Fibroblast of the aortic adventitia (primary cell): Measurements from ENCODE around the gene NAV2. TPM values are rescaled to one million over a fixed set of nuclear protein-coding genes. Genes with fewer than 3 reads are reported as not detected.

Source experiments
- DNase-seq: peaks from one replicate; pipeline ENCODE4 v3.0.0-alpha.2; 2010; ENCODE audit warnings: low read depth
- H3K4me3 ChIP-seq: 2 replicates; pipeline ENCODE4 v1.5.1; 2011; ENCODE audit warnings: low read depth, mild to moderate bottlenecking, control low read depth, low read length, moderate library complexity
- CTCF ChIP-seq: IDR thresholded peaks from 2 replicates; pipeline ENCODE4 v1.5.1; 2011; ENCODE audit warnings: mild to moderate bottlenecking, low read length, control low read depth, inconsistent platforms; ENCODE audit not compliant: insufficient read depth
- total RNA-seq: library from RNA; depleted of rRNA; stranded (reverse); fragments of >200 nt; gene quantifications from 2 replicates; pipeline ENCODE4 v1.2.3, GENCODE V29; 2012; ENCODE audit warnings: low replicate concordance

The NAV2 gene
- total RNA-seq, 1 donor: 44.6 TPM

- no peak for TF ChIP-seq CTCF
- peak; percentile 33 for DNase-seq
Observed at GRCh38 chr11:19670030-19670791, 42.4 kb upstream of the NAV2 start.

GRCh38 chr11:19672586-19673206 lies 39.9 kb upstream of the NAV2 start:
- no peak for DNase-seq
- no peak overlapping the region for H3K4me3 ChIP-seq
- no peak for TF ChIP-seq CTCF

More at GRCh38 chr11:19670030-19670791, 42.4 kb upstream of the NAV2 start:
- H3K4me3 ChIP-seq: no peak overlapping the region

- TF ChIP-seq CTCF: no peak
- no peak overlapping the region for H3K4me3 ChIP-seq
- DNase-seq: peak; percentile 54
Observed at GRCh38 chr11:19673924-19674729, 38.5 kb upstream of the NAV2 start.

GRCh38 chr11:19674836-19675235 lies 37.8 kb upstream of the NAV2 start:
- no peak for TF ChIP-seq CTCF
- no peak for DNase-seq
- no peak overlapping the region for H3K4me3 ChIP-seq

- no peak for TF ChIP-seq CTCF
- no peak for DNase-seq
- H3K4me3 ChIP-seq: no peak overlapping the region
Observed at GRCh38 chr11:19675397-19675796, 37.2 kb upstream of the NAV2 start.

DNA sequence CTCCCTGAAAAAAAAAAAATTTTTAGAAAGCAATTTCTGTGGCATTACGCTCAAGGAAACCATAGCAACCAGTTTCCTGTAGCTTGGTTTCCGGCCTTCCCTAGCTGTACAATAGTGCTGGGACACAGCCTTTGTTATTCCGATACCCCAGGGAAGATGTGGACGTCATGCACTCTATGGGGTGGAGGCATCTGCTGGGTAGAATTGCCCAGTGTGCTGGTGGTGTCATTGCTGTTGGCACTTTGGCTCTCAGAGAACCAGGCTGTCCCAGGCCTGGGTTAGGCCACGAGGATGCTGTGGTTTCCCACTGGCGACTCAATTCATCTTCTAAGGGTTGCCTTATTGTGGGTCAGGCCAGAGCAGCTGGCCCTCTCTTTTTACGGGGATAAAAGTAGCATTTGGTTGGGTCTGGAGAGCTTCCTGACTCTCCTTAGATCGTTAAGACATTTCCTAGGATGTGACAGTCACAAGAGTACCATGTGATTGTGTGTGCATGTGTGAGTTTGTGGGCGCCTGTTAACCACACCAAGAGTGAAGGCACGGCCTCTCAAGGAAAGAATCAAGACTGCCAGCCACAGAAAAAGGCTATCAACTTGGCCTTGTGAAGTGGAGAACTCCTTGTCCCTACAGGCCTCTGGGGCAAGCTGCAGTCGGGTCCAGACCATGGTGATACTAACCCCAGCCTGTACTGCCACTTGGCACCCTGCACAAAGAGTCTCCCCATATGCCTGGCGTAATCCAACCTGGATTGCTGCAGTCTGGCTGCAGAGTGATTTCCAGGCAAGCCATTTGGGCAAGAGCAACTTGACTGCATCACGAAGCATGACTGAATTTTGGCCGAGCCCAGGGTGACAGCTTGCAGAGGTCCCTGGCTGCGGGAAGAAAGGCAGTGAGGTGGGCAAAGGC lies 35.9 kb upstream of the NAV2 start:
- TF ChIP-seq CTCF: no peak
- H3K4me3 ChIP-seq: no peak overlapping the region
- DNase-seq: no peak
